ENCODE measurements around the gene NRF1.

DNA sequence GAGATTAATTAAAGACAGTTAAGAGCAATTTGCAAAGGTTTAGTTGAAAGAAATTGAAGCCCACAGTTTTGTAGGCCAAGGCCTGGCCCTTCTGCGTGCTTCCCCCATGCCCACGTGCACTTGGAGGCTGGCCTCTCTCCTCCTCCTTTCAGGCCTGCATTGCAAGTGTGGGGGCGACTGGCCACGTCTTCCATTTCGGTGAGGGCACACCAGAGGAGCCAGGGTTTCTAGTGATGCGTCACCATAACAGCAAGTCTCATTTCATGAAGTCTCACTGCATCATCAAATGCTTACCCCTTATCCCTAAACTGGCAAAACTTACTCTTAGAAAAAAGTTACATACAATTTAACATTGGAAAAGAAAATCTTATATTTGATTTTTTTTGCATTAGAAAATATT is 141.2 kb downstream of the NRF1 start:
- TF ChIP-seq, protein P1, sequence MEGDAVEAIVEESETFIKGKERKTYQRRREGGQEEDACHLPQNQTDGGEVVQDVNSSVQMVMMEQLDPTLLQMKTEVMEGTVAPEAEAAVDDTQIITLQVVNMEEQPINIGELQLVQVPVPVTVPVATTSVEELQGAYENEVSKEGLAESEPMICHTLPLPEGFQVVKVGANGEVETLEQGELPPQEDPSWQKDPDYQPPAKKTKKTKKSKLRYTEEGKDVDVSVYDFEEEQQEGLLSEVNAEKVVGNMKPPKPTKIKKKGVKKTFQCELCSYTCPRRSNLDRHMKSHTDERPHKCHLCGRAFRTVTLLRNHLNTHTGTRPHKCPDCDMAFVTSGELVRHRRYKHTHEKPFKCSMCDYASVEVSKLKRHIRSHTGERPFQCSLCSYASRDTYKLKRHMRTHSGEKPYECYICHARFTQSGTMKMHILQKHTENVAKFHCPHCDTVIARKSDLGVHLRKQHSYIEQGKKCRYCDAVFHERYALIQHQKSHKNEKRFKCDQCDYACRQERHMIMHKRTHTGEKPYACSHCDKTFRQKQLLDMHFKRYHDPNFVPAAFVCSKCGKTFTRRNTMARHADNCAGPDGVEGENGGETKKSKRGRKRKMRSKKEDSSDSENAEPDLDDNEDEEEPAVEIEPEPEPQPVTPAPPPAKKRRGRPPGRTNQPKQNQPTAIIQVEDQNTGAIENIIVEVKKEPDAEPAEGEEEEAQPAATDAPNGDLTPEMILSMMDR (IDR thresholded peaks at IDR 0.05): no peak
- no peak for TF ChIP-seq POLR2A (IDR thresholded peaks at IDR 0.05)

Measured in ovary (tissue), 3 donors.